Measurements from ENCODE around the gene CELF3. TPM values are rescaled to one million over a fixed set of nuclear protein-coding genes. Genes with fewer than 3 reads are reported as not detected.

Gene CELF3
- total RNA-seq, 2 experiments from 2014 or later = not detected

DNA sequence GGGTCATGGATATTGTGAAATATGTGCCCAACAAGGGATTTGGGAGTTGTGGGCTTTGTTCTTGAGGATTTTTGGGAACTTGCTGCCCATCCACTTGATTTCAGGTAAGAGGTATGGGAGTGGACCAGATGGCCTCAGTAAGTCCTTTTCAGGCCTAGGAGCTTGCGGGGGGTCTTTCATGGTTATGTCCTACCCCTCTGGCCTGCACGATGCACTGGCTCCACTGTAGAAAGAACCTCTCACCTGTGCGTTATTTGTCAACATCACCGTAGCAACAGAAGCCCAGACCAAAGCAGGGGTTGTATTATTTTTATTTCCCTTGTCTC is 13.3 kb upstream of the CELF3 start:
- POLR2A ChIA-PET = no interaction called here
- Histone ChIP-seq H3K9me3 (ENCODE audit: control insufficient read depth in 1 of 2, insufficient read depth in 1 of 2, low read length in 2 of 2) (no peaks in the 10 kb centered on the region), H3K27ac (ENCODE audit: low read depth in 1 of 2, low read length in 2 of 2) (no peak overlapping the region), H3K27me3 (ENCODE audit: control insufficient read depth in 1 of 2, insufficient read depth in 2 of 2, low read length in 2 of 2) (peaks cover 12 to 37% of the 10 kb centered on the region in 2 experiments), H3K36me3 (ENCODE audit: insufficient read depth, low read length) (no peaks in the 10 kb centered on the region), H3K4me1 (ENCODE audit: insufficient read depth, low read length) (no peaks in the 10 kb centered on the region), H3K4me3 (ENCODE audit: low read length) (no peak overlapping the region)
- H3K4me1 Mint-ChIP-seq (ENCODE audit: low read depth) = no peaks in the 10 kb centered on the region
- no peaks in the 10 kb centered on the region for H3K9me3 Mint-ChIP-seq
- ATAC-seq (ENCODE audit: poor library complexity) = no peak
- no peak overlapping the region for H3K27ac Mint-ChIP-seq
- DNase-seq = no peak
- peaks cover 61% of the 10 kb centered on the region for H3K27me3 Mint-ChIP-seq
- no peaks in the 10 kb centered on the region for H3K36me3 Mint-ChIP-seq (ENCODE audit: low read depth)
- intact Hi-C loops (cut with DNase I, micrococcal nuclease) = loop anchor here in 1 of 2 experiments (10.0 kb wide), 1 partner anchor 425 kb away; no protein-coding TSS in a partner anchor
- TF ChIP-seq, protein P1, sequence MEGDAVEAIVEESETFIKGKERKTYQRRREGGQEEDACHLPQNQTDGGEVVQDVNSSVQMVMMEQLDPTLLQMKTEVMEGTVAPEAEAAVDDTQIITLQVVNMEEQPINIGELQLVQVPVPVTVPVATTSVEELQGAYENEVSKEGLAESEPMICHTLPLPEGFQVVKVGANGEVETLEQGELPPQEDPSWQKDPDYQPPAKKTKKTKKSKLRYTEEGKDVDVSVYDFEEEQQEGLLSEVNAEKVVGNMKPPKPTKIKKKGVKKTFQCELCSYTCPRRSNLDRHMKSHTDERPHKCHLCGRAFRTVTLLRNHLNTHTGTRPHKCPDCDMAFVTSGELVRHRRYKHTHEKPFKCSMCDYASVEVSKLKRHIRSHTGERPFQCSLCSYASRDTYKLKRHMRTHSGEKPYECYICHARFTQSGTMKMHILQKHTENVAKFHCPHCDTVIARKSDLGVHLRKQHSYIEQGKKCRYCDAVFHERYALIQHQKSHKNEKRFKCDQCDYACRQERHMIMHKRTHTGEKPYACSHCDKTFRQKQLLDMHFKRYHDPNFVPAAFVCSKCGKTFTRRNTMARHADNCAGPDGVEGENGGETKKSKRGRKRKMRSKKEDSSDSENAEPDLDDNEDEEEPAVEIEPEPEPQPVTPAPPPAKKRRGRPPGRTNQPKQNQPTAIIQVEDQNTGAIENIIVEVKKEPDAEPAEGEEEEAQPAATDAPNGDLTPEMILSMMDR (IDR thresholded peaks at IDR 0.05) = no peak
- CTCF ChIA-PET = no interaction called here
- no peak overlapping the region for H3K4me3 Mint-ChIP-seq

DNA sequence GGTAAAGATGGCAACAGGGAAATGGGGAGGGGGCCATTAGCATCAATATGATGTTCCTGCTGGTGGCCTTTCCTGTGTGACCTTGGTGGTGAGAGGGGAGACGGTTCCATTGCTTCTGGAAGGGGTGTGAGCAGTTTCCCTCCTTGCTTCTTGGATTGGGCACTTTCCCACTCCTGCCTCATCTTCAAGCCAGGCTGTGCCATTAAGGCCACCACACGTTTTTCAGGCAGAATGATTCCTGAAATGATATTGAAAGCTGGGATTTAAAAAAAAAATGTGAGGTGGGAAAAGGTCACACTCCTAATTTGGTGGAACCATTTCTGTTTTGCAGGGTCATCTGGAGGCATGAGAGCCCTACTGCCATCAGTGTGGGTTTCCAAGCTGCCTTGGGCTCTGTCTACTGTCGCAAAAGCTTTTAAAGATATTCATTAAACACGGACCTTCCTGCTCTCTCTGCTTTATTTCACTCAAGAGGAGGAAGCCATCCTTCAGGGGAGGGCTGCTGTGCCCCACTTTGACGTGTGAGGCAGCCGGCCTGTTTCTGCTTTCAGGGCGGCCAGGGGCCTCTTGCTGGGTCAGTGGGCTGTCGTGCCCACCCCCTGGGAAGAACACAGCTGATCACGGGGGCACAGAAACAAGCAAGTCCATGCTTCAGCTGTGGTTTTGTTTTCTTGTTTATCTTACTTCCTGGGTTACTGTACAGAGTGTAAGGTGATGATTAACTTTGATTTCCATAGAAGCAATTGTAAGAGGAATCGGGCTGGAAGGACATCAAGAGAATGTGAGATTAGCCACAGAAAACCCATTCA is 12.8 kb upstream of the CELF3 start:
- intact Hi-C loops (cut with DNase I, micrococcal nuclease) = no loop called here
- Histone ChIP-seq H3K9me3 (ENCODE audit: control insufficient read depth in 1 of 2, insufficient read depth in 1 of 2, low read length in 2 of 2) (no peaks in the 10 kb centered on the region), H3K4me3 (ENCODE audit: low read length) (no peak overlapping the region), H3K27me3 (ENCODE audit: control insufficient read depth in 1 of 2, insufficient read depth in 2 of 2, low read length in 2 of 2) (peaks cover 14 to 39% of the 10 kb centered on the region in 2 experiments), H3K27ac (ENCODE audit: low read depth in 1 of 2, low read length in 2 of 2) (no peak overlapping the region), H3K4me1 (ENCODE audit: insufficient read depth, low read length) (no peaks in the 10 kb centered on the region), H3K36me3 (ENCODE audit: insufficient read depth, low read length) (no peaks in the 10 kb centered on the region)
- H3K4me1 Mint-ChIP-seq (ENCODE audit: low read depth) = no peaks in the 10 kb centered on the region
- ChIA-PET POLR2A (no interaction called here), CTCF (no interaction called here)
- DNase-seq (no peak), ATAC-seq (ENCODE audit: poor library complexity) (no peak)
- H3K36me3 Mint-ChIP-seq (ENCODE audit: low read depth) = no peaks in the 10 kb centered on the region
- no peak overlapping the region for H3K27ac Mint-ChIP-seq
- H3K4me3 Mint-ChIP-seq = no peak overlapping the region
- TF ChIP-seq, protein P1 (IDR thresholded peaks at IDR 0.05) = no peak
- H3K27me3 Mint-ChIP-seq = peaks cover 64% of the 10 kb centered on the region
- no peaks in the 10 kb centered on the region for H3K9me3 Mint-ChIP-seq

DNA sequence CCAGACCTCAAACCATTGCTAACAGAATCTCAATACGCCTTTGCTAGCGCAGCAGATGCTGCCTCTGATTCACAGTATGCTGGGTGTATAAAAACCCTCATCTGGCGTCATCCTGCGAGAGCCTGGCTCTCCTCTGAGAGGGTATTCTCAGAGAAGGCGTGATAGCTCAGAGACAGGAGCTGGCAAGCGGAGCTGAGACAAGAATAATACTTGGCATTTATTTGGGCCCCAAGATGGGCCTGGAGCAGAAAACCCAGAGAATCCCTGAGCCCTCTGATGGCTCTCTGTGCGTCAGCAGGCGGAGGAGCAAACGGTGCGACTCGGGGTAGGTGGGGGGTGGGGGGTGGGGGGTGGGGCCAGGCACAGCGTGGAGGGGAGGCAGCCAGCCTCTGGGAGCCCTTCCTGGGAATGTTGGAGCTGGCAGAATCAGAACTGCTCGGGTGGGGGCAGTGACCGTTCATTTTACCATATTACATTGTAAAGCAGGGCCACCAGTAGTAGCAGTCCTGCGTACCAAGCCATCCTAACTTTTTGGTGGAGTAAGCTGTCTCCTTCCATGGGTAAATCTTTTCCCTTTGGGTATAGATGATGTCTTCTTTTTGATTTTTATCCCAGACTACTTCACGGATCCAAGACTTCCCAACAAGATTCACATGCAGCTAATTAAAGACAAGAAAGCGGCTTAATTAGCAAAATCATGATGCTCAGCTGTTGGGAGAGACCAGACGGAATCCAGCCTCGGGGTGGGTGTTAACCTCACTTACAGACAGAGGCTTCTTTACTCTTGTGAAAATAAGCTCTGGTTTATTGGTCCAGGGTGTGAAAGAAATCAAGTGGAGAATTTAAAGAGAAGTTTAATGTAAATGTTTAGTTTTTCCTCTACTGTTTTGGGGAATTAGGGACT is 11.8 kb upstream of the CELF3 start:
- ATAC-seq (ENCODE audit: poor library complexity) = no peak
- Mint-ChIP-seq H3K4me1 (ENCODE audit: low read depth) (no peaks in the 10 kb centered on the region), H3K36me3 (ENCODE audit: low read depth) (no peaks in the 10 kb centered on the region), H3K27ac (no peak overlapping the region), H3K4me3 (no peak overlapping the region), H3K27me3 (peaks cover 73% of the 10 kb centered on the region), H3K9me3 (no peaks in the 10 kb centered on the region)
- TF ChIP-seq, protein P1 (IDR thresholded peaks at IDR 0.05) = no peak
- ChIA-PET POLR2A (no interaction called here), CTCF (no interaction called here)
- no peak overlapping the region for H3K27ac ChIP-seq (ENCODE audit: low read depth in 1 of 2, low read length in 2 of 2)
- intact Hi-C loops (cut with DNase I, micrococcal nuclease) = no loop called here
- H3K36me3 ChIP-seq (ENCODE audit: insufficient read depth, low read length) = no peaks in the 10 kb centered on the region
- no peaks in the 10 kb centered on the region for H3K4me1 ChIP-seq (ENCODE audit: insufficient read depth, low read length)
- H3K9me3 ChIP-seq (ENCODE audit: control insufficient read depth in 1 of 2, insufficient read depth in 1 of 2, low read length in 2 of 2) = no peaks in the 10 kb centered on the region
- H3K27me3 ChIP-seq (ENCODE audit: control insufficient read depth in 1 of 2, insufficient read depth in 2 of 2, low read length in 2 of 2) = peaks cover 22 to 42% of the 10 kb centered on the region in 2 experiments
- no peak for DNase-seq
- no peak overlapping the region for H3K4me3 ChIP-seq (ENCODE audit: low read length)
